ENCODE results near the gene CES1.
"Not testable (repeated sequence)": the region's sequence is repeated elsewhere in the genome, so short reads cannot be mapped to it uniquely, and the experiment has no call there.

CES1 gene

GRCh38 chr16:55791512-55791911 lies 41.4 kb downstream of the CES1 start:
- not testable (repeated sequence) for DNase-seq (ENCODE audit: low read depth in 2 of 2)

- not testable (repeated sequence) for DNase-seq (ENCODE audit: low read depth in 2 of 2)
Measured at GRCh38 chr16:55790240-55790639, 42.7 kb downstream of the CES1 start.

- DNase-seq (ENCODE audit: low read depth in 2 of 2), result not testable (repeated sequence)
Measured at GRCh38 chr16:55782793-55783091, 50.2 kb downstream of the CES1 start.

GRCh38 chr16:55782091-55782792 lies 50.7 kb downstream of the CES1 start:
- not testable (repeated sequence) for DNase-seq (ENCODE audit: low read depth in 2 of 2)

GRCh38 chr16:55781456-55781855 lies 51.4 kb downstream of the CES1 start:
- DNase-seq (ENCODE audit: low read depth in 2 of 2), result not testable (repeated sequence)

GRCh38 chr16:55780095-55780407 lies 52.8 kb downstream of the CES1 start:
- DNase-seq (ENCODE audit: low read depth in 2 of 2), result not testable (repeated sequence)

GRCh38 chr16:55779402-55780094 lies 53.3 kb downstream of the CES1 start:
- no peak for DNase-seq (ENCODE audit: low read depth in 2 of 2)

GRCh38 chr16:55778757-55779156 lies 54.1 kb downstream of the CES1 start:
- DNase-seq (ENCODE audit: low read depth in 2 of 2), result no peak

- DNase-seq (ENCODE audit: low read depth in 2 of 2), result no peak
Measured at GRCh38 chr16:55775857-55776256, 57.0 kb downstream of the CES1 start.

- no peak for DNase-seq (ENCODE audit: low read depth in 2 of 2)
Measured at GRCh38 chr16:55773859-55774549, 58.9 kb downstream of the CES1 start.

GRCh38 chr16:55765161-55765560 lies 67.7 kb downstream of the CES1 start:
- DNase-seq (ENCODE audit: low read depth in 2 of 2), result no peak

- no peak for DNase-seq (ENCODE audit: low read depth in 2 of 2)
Measured at GRCh38 chr16:55760310-55761001, 72.4 kb downstream of the CES1 start.

GRCh38 chr16:55759965-55760309 lies 73.0 kb downstream of the CES1 start:
- not testable (repeated sequence) for DNase-seq (ENCODE audit: low read depth in 2 of 2)

GRCh38 chr16:55757595-55758527 lies 75.0 kb downstream of the CES1 start:
- not testable (repeated sequence) for DNase-seq (ENCODE audit: low read depth in 2 of 2)

GRCh38 chr16:55756963-55757362 lies 75.9 kb downstream of the CES1 start:
- DNase-seq (ENCODE audit: low read depth in 2 of 2), result no peak

GRCh38 chr16:55754056-55754455 lies 78.8 kb downstream of the CES1 start:
- DNase-seq (ENCODE audit: low read depth in 2 of 2), result no peak

GRCh38 chr16:55753145-55753631 lies 79.7 kb downstream of the CES1 start:
- DNase-seq (ENCODE audit: low read depth in 2 of 2), result not testable (repeated sequence)

All from stimulated activated CD4-positive, alpha-beta T cell treated with anti-CD3 and anti-CD28 coated beads, Interleukin-4, amount 100 ng/mL, for 48 hours (primary cell).